Activated naive CD4-positive, alpha-beta T cell treated with Interleukin-2 at 50 U/mL for 16 hours (primary cell): ENCODE data around the gene NDUFS2.

ENCODE experiments used
- DNase-seq: peaks from one replicate; pipeline ENCODE4 v3.0.0-alpha.2; 2020

NDUFS2 gene

DNA sequence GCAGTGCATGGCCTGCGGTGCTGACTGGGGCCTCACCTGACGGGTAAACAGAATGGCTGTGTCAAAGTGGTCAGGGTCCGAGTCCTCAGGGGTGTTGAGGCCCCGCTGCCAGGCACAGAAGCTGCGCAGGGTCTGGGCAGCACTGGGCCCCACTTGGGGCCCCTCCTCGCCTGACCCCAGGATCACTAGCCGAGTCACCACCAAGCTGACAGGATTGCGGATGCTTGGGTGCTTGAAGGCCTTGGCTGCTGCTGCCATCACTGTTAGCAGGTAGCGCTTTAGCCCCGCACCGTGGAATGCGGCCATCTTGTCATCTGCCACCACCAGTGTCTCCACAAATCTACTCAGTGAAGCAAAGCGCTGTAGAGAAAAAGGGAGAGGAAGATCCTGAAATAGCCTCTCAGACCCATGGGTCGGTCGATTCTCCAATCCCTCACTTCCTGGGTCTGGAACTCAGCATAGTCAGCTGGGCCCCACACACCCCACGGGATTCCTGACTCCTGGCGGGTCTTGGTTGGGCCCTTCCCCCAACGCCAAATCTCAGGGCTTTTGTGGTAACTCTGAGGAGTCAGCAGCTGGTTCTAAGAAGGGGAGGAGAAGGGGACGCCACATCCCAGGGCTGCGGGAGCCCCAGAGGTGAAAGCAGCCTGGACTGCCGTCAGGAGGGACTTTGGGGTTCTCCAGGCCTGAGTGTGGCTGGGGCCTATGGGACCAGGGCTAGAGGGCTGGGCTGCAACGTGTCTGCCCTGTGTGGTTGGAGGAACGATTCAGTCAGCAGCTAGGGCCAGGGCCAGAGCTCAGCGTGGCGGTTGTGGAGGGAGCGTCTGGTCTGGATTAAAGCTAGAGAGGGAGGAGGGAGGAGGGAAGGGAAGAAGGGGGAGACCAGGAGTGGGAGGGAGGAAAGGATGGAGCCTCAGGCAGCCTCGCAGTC is 5.4 kb upstream of the NDUFS2 start:
- DNase-seq: no peak

DNA sequence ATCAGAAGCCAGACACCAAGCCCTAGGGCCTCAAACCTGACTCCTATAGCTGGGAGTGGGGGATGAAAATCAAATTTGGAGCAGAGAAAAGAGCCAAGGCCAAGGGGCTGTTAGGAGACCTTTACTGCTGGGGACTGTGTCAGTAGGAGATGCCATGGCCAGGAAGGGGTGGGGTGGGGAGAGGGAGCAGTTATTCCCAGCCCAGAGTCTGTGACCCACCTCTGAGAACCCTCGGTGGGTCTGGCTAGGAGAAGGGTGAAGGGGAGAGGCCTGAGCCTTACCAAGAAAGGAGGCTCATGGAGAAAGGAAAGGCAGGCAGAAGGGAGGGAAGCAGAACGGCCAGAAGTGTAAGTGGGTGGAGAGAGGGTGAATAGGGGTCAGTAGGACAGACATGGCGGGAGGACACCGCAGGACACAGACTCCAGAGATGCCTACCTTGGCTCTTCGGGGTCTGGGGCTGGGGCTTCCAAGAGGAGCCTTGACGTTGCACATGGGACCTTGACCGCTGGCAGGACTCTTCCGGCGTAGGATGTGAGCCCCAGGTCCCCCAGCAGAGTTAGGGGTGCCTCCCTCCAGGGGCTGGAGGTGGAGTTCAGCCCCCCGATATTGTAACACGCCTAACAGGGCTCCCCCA is 4.5 kb upstream of the NDUFS2 start:
- DNase-seq: no peak

- no peak for DNase-seq
These were observed 3.8 kb upstream of the NDUFS2 start for GRCh38 chr1:161198194-161198896.

- no peak for DNase-seq
These were observed 3.2 kb upstream of the NDUFS2 start, which contains the start of gene ADAMTS4 for GRCh38 chr1:161198897-161199431. TSS of gene ADAMTS4 (minus strand) at chr1:161199054. CDS start at chr1:161198627, 427 bp downstream.

DNA sequence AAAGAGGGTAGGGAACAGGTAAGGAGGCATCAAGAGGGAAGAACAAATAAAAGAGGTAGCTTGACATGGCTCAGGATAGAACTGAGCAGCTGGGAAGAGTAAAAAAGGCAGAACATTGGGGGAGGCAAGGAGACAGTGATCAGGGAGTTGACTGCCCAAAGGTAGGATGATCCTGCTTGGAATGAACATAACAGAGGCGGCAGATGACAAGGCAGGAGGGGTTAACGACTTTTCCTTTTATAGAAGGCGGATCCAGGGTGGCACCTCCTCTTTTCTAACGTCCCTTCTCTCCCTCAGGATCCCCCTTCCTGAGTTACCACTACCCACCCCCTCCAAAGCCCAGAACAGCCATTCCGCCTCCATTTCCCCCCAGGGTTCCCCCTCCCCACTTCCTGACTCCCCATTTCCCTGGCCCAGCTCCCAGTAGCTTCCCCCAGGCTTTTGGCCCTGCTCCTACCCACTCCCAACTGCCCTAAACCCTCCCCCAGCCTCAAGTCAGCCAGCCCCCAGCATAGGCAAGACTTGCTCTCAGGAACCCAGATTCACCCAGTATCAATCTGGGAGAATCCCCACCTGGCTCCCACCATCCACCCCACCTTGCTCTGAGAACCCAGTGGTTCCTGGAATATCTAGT is 2.5 kb upstream of the NDUFS2 start:
- no peak for DNase-seq

GRCh38 chr1:161200421-161200991 is 1.7 kb upstream of the NDUFS2 start:
- no peak for DNase-seq

DNA sequence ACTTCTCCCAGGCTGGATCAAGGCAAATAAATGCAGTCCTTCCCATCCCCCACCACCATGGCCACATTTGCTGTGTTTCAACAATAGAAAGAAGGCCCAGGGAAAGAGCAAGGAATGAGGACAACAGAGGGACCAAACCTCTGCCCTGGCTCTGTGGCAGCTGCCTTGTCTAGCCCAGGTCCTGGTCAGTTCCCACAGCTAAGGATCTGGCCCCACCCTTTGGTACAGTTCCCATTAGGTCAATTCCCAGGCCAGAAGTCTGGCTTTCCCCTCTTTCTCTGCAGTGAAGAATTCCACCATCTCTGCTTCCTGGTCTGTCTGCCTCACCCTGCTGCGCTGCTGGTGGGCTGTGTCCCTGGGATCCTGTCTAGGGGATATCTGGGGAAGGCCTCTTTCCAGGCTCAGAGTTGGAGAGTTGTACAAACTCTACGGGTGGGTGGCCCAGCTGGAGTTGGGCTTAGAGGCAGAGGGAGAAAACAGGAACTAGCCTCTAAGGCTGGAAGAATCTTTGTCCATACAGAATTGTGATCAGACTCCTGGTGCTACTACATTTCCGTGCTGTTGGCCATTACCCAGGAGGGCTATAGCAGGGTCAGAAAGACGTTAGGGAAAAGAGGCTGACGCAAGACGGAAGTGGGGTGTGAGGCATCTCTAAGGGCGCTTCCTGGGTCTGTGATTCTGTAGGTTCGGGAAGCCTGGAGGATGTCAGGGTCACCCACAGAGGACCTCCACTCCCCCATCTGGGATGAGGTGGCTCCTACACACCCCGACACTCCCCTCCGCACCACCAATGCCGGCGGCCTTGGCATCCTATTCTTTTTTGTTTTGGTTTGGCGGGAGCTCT is 953 bp upstream of the NDUFS2 start:
- DNase-seq: no peak

DNA sequence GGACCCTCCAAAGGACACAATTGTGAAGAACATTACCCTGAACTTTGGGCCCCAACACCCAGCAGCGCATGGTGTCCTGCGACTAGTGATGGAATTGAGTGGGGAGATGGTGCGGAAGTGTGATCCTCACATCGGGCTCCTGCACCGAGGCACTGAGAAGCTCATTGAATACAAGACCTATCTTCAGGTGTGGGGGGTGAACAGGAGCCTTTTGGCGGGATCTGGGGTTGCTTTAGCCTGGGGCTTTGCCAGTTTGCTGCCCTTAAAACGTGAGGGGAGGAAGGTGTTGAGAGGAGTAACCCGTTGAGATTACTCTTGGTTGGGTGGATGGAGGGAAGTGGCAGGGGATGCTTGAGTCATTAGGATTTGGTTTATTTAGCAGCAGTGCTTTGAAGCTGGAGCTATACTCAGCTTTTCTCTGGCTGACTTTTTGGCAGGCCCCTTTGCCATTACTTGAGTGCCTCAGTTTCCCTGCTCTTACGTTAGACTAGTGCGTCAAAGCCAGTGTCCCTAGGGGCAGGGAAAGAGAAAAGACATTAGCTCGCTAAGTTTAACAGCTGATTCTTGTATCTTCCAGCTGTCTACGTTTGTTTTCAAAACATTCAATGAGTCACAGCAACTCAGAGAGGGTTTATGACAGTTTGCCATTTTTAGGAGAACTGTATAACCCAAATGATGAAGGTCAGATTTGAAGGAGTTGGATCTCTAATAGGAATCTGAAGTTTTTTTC is 4.4 kb downstream of the NDUFS2 start:
- DNase-seq: no peak

- no peak for DNase-seq
These were observed 5.0 kb downstream of the NDUFS2 start for GRCh38 chr1:161207173-161207572.

- DNase-seq: peak; percentile 72
These were observed 7.7 kb downstream of the NDUFS2 start for GRCh38 chr1:161209790-161210409.

- no peak for DNase-seq
These were observed 12.2 kb downstream of the NDUFS2 start for GRCh38 chr1:161214369-161214768.

GRCh38 chr1:161215076-161215475 is 12.9 kb downstream of the NDUFS2 start, which contains the start of gene FCER1G:
TSS of gene FCER1G (plus strand) at chr1:161215295. CDS start at chr1:161215322, 27 bp downstream.
- DNase-seq: no peak

GRCh38 chr1:161216945-161217712 is 15.0 kb downstream of the NDUFS2 start:
- DNase-seq: no peak

DNA sequence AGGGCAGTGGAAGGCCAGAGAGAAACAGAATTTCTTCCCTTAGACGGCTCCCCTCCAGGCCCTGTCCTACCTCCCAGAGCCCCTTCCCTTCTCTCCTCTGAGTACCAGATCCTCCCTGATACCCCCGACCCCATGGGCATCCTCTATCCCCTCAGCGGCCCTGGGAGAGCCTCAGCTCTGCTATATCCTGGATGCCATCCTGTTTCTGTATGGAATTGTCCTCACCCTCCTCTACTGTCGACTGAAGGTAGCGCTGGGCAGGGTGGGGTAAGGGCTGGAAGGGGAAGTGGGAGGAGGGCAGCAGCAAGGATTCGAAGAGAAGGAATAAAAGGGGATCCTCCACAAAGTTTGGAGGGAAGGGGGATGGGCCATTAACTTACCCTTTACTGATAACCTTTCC is 15.7 kb downstream of the NDUFS2 start:
- no peak for DNase-seq

- DNase-seq: no peak
These were observed 16.3 kb downstream of the NDUFS2 start for GRCh38 chr1:161218301-161219077.

DNA sequence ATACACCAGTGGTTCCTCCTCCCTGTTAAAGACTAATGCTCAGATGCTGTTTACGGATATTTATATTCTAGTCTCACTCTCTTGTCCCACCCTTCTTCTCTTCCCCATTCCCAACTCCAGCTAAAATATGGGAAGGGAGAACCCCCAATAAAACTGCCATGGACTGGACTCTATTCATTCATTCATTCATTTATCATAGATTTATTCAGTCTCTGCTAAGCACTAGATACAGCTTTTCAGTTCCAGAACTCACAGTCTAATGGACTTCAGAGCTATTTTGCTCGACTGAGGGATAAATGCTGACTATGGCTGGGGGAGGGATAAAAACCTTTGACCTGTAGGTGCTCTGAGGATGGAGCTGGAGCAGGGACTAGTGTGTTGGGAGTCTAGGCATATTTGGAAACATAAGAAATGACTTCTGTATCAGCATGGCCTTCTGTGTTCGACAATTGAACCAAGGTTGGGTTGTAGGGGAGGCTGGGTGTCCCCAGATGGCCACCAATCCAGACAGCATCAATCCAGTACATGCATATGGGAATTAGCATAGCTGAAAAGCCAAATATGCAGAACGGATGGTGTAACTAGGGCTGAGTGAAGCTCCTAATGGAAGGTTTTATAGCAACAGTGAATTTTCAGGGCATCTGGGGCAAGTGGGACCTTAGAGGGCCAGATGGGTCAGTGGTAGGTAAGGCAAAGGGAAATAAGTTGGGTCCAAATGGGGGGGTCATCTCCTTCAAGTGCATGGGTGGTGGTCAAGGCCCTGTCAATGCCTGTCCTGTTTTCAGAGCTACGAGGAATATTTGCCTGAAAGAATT is 17.1 kb downstream of the NDUFS2 start:
- DNase-seq: no peak

DNA sequence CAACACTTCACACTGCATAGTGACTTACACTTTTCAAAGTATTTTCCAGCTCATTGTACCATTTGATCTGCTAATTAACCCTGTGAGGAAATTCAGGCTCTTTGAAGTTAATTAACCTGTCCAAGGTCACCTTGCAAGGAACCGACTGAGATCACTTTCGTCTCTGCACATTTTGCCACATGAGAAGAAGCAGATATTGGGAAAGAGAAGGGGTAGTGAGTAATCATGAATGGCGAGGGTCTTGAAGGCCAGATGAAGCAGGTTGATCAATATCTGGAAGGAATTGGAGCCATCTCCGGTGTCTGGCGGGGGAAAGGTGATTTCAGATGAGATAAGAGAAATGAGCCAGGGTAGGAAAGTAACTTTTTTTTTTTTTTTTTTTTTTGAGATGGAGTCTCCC is 17.8 kb downstream of the NDUFS2 start:
- no peak for DNase-seq
